Eye (tissue), 1 donor: ENCODE results near the gene INHBB.

Experiments
- DNase-seq: peaks from one replicate; pipeline ENCODE4 v3.0.0-alpha.2; 2015

Gene INHBB

DNA sequence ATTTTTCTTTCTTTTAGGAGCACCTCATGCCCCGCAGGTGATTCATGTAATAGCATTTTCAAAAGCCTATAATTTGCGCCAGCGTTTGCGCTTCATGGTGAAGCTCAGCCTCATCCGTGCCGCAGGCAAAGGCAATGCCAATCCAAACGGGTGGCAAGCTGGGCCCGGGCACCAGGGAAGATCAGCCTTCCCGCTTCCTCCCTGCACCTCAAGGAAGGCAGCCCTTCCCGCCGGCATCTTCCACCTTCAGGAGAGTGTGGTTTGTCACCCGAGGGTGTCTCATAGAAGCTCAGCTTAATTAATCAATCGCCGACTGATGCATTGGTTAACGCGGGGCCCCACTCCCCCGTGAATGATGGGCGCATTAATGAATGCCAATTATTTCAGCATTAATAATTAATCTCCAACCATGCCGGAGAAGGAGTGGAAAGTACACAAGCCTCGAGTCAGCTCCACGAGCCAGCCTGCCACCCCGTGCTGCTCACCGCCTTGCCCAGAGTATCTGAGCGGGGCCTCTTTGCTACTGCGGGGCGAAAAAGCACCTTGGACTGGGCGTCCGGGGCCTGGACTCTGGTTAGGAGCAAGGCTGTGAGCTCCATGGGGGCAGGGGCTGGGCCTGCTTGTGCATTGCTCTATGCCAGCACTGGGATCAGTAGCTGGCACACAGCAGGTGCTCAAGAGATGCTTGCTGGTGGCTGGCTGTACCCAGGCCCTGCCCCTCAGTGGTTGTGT, 13.0 kb downstream of the INHBB start:
- no peak for DNase-seq

DNA sequence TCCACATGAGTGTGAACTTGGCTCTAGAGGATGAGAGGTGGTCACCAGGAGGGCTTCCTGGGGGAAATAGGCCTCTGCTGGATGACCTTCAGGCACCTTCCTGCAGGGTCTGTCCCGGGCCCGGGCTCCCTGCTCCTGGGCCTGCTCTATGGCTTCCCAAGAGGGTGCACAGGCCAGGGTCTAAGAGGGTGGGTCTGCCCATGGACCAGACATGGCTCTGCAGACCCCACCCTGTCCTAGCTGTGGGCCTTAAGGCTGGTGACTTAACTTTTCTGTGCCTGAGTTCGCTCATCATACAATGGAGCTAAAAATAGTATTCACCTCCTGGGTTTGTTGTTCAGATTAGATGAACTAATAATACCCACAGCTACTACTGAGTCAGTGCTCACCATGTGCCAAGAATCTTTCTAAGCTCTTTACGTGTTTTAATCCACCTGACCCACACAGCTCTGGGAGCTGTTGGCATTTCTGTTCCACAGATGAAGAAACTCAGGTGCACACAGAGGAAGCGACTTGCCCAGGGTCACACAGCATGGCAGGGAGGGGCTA, 14.4 kb downstream of the INHBB start:
- no peak for DNase-seq

DNA sequence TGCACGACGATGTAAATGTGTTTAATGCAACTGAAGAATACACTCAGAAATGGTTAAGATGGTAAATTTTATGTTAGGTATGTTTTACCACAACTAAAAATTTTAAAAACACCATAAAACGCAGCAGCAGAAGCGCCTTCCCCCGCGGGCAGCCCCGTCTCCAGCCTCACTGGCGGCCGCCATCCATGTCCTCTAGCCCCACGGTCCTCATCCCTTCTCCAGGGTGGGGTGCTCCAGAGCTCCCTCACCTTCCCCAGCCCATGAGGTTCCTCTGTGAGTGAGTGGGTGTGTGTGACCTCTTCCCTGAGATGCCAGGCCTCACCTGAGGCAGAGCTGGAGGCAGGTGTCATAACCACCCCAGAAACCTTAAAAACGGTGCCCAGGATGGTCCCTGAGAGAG, 17.0 kb downstream of the INHBB start:
- no peak for DNase-seq

DNA sequence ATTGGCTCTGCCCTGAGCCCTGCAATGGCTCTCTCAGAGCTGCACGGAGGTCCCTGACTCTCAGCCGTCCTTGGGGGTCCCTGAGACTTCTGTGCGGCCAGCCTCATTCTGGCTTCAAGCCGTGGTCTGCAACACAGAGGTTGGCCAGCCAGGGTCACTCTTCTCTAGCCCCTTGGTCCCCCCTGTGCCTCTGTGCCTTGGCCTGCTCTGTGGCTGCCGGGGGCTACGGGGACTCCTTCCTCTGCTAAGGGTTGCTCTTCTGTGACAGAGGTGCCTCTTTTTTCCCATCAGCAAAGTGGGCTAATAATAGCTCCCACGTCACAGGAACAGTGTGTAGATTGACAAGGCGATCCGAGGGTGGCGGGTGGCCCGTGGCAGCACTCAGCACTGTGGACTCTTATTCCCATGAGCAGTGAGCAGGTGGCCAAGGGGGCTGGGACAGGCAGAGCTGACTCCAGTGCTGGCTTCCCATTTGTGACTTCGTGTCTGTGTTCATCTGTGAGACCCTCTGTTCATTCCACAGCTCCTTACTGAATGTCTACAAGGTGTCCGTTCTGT, 19.4 kb downstream of the INHBB start:
- DNase-seq, result no peak

DNA sequence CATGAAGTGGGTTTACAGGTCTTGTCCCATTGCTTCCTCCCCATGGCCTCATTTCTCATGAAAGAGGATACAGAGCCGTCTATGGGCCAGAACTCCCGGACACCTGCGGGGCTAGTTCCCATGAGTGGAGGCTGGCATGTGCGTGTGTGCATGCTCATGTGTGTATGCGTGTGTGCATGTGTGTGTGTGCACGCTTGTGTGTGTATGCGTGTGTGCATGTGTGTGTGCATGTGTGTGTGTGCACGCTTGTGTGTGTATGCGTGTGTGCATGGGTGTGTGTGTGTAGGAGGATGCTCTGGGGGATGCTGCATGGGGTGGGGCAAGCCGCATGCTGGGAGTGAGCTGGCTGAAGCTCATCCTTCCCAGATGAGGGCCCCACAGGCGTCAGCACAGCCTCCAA, 20.8 kb downstream of the INHBB start:
- no peak for DNase-seq

DNA sequence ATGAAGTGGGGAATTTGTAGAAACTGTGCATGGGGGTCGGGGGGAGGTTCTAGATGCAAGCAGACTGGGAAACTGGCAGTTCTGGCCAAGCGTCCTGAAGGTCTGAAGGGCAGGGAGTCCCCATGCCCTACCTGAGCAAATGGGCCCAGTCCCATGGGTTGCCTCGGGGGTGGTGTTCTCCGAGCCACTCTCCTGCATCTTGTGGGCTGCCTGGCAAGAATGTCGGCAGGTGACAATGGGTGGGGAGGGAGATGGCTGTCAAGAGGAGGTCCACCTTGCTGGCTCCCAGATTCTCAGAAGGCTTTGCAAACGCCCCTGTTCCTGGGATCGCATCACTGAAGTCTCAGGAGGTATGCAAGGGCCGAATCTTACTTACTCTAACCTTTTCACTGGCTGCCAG, 21.3 kb downstream of the INHBB start:
- DNase-seq, result no peak

DNA sequence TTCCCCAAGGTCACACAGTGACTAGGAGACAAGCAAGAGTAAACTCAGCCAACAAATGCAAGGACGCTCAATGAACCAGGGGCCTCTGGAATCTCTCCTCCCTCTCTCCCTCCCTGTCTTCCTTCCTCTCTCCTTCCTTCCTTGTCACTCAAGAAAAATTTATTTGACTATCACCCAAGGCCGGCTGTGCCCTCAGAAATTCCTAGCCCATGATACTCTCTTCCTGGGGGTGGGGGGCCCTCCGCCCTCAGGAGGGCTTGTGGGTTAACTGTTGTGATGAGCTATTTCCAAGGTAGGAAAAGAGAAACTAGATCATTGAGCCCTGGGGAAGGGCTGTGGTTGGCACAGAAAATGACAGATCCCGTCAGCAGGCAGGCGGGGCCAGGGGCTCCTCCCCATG, 21.7 kb downstream of the INHBB start:
- DNase-seq, result no peak

DNA sequence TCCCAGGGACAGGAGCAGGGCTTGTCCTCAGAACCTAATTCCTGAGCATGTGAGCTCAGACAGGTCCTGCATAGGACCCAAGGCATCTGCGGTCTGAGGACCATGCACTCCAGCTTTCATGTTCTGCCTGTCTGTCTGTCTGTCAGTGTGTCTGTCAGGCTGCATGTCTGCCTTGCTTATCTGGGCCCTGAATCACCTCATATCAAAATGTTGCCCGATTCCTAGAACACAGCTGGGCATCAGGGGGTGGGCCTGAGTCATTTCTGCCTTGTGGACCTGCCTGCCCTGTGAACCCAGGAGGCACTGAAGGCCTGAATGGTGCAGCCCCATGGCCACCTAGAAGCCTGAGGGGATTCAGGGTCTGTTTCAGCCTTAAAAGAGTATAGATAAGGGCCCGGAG, 22.1 kb downstream of the INHBB start:
- no peak for DNase-seq

DNA sequence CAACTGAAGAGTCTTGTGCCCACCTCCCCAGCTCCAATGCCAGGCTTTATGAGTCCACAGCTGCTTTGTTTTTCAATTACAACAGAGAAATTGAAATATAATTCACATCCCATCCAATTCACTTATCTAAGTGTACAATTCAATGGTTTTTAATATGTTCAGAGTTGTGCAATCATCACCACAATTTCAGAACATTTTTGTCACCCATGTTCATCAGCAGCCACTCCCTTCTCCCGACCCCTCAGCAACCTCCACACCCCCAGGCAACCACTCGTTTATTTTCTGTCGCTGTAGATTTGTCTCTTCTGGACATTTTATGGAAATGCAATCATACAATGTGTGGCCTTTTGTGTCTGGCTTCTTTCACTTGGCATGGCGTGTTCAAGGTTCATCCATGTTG, 23.3 kb downstream of the INHBB start:
- no peak for DNase-seq

DNA sequence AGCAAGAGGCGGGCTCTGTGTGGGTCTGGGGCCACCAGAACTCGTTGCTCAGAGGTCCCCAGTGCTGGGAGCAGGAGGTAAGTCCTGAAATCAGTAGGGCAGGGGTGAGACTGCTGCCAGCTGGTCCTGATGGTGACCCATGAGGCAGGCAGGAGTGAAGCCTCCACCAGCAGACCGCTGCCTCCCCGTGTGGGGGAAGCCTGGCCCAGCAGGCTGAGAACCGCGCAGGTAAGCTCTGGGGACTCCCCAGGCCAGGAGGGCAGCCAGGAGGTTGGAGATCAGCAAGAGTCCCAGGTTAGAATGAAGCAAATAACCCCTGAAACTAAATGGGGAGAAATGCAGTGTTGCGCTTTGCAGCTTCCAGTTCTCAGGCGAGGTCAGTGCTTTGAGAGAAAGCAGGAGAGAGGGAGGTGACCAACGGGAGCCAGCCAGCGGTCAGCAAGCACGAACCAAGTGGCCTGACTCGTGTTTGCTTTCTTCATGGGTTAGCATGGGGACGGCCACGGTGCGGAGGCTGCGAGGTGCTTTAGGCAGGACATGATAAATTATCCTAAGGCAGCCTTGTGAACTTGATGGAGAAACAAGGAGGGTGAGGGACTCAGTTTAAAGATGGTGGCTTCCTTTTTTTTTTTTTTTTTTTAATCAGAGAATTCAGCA, 26.2 kb downstream of the INHBB start:
- DNase-seq, result no peak

DNA sequence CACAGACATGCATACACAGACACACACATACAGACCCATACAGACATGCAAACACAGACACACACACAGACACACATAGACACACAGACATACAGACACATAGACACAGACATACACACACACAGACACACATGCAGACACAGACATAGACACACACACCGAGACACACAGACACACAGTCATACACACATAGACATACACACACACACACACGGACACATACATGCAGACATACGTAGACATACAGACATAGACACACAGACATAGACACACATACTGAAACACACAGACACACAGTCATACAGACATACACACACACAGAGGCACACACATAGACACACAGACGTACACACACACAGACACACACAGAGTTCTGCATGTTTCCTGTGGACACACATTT, 26.9 kb downstream of the INHBB start:
- no peak for DNase-seq

DNA sequence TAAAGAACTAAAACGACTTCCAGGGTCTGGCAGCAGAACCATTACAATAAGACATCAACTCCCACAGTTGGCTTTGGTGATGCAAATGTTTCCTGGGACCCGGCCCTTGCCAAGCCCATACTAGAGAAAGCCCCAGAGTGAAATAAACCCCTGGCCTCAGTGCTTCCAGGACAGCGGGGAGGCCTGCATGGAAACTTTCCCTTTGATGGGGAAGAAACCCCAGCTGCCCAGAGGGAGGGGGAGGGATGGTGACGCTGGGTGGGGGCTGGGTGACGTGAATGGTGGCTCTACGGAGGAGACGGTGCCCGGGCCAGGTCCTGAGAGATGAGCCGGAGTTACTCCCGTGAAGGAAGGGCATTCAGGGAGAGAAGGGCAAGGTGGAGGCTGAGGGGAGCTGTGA, 27.5 kb downstream of the INHBB start:
- no peak for DNase-seq

DNA sequence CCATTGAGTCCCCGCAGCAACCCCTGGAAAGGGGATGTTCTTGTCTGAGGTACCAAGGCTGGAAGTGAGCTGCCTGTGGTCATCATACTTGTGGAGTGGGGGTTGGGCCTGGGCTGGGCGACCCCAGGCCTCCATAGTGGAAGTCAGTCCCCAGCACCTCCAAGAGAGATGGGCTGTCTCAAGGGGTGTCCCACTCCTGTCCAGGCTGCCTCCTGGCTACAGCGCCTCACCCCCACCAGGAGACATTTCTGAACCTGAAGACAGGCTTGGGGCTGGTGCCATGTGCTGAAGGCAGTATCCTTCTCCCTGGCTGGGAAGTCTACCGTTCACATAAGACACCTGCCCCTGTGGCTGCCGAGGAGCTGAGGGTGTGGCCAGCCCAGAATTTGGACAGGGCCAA, 28.9 kb downstream of the INHBB start:
- DNase-seq, result no peak

DNA sequence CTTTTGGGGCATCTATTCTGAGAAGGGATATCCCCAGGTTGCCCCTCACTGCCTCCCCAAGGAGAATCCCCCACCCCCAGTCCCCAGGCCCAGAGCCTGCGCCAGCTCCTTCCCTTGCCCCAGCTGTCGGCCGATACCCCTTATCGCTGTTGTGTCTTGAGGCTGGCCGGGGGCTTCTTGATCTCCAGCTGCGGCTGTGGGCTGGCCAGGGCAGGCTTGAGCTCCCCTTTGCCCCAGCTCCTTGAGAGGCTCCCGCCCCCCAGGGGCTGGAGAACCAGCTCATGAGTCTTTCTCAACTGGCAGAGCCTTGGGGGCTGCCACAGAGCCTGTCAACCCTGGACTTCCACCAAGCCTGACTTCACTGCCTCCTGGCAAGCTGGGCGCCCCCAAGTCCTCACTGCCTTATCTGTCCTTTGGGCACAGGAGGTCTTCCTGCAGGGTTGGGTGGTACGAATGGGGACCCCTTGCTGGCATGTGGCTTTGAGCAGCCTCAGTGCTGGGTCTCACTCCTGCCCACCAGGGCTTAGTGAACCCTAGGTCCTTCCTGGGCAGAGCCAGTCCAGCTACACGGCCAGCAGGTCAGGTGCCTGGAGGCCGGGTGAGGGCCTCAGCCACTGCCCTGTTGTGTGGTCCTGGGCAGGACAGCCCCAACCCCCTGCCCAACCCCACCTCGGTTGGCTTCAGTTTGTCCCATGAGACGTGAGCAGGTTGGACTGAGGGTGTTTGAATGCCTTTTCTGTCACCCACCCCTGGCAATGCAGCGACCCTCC, 29.5 kb downstream of the INHBB start:
- DNase-seq, result no peak

DNA sequence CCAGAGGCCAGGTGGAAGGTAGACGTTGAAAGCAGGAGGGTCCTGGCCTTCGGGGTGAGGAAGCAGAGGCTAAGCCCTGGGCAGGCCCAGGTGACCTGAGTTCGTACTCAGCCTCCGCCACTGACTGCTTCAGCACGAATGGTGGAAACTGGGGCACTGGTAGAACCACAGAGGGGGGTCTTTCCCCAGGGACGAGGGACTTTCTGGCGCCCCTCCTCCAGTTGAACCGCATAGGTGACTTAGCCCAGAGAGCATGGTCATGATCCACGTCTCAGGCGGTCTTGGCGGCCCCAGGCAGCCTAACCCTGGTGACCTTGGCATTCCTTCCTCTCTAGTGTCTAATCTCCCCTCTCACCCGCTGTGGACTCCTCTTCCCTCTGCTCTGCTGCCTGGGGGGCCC, 30.2 kb downstream of the INHBB start:
- no peak for DNase-seq

DNA sequence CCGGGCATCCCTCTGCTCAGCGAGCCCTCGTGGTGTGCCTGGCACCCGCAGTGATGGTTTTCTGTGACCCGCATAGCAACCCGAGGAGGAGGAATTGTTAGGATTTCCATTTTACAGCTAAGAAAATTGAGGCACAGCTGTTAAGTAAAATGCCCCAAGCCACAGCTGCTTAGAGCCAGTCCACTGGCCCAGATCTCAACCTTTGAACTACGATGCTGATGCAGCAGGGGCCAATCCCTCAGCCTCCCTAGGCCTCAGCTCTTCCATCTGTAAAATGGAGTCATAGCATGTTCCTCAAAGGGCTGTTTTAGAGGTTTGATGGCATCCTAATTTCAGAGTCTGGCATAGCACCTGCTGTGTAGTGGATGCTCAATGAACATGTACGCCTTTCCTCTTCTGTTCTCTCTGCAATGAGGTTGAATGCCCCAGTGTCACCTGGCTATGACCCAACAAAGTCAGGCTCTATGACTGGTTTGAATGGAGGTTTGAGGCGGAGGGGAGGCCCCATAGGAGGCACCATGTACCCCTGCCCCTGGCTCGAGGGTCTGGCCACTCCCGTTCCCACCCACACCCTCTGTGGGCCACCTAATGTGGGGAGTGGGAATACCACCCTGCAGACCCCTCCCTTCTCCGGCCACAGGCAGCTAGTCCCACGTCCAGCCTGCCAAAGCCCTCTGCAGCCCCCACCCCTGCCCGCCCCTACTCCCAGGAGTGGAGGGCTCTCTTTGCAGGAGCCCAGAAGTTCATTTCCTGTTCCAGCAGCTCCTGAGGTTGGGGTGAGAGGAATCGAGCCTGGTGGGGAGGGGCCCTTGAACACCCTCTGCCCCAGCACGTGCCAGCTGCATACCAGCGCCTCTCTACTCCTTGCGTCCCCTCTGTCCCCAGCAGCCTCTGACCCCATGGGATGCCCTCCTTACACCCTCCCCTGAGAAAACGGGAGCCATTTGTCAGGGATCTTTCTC, 31.0 kb downstream of the INHBB start:
- no peak for DNase-seq

DNA sequence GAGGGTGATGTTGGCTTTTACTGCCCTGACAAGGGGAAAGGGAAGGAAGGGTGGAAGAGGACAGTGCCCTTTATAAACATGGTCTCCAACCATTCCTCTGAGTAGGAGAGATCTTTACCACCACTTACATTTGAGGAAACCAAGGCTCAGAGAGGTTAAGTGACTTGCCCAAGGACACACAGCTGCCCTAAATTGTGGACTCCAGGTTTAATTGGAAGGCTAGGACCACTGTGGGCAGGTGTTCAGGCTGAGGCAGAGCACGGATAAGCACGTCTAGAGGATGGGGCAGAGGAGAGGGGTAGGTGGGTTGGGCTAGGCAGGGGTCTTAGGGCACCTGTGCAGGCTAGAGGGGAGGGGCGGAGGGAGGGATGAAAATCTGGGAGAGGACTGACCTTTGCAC, 32.7 kb downstream of the INHBB start:
- no peak for DNase-seq

DNA sequence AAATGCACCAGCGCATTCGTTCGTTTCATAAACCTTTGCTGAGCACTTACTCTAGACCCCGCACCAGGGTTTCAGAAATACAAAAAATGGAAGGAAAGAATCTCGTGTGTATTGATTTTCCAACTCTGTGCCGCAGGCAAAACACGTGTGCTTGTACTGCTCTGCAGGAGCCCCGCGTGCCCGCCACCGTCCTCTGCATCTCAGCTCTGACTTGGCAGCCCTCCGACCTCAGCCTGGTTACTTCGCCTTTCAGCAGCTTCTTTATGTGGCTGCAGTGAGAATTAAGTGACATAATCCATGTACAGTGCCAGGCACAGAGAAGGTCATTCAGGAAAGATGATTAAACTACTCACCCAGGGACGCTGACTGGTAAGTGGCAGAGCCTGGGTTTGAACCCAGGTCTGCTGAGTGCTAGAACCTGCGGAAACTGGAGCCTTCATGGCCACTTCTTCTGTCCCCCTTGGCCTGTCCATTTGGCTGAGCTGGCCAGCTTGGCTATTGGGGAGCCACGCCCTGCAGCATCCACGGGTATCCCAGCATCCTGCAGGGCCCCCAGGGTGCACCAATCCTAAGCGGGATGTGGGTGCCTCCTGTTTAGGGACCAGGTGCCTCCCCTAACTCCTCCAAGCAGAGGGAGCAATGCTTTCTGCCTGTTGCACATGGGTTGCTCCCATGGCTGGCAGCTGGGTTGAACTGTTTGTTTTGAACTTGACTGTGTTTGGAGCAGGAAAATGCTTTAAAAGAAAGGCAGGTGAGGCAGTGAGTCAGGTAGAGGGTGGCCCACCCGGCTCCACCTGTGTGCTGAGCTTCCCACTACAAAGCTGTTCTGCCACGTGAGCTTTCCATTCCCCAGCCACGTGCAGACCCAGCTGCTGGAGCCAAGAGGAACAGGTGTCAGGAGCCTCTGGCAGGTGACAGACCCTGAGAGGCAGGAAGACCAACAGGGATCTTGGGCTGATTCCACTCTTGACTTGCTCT, 34.3 kb downstream of the INHBB start:
- DNase-seq, result no peak

DNA sequence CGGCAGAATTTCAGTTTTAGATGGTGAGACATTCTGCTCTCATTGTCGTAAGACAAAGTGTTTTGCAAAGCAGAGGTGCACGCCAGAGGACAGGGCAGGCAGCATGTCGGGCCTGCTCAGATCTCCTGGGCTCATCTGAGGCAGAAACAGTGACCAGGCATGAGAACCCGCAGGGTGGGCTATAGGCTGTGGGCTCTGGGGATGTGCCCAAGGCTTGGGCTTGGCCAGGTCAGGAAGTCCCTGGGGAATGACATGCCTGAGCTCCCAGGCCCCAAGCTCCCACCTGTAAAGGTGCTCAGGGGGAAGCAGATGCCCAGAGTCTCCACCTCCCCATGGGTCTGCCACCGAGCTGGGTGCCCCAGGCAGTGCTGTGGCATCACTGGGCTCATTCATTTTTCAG, 35.3 kb downstream of the INHBB start:
- no peak for DNase-seq

DNA sequence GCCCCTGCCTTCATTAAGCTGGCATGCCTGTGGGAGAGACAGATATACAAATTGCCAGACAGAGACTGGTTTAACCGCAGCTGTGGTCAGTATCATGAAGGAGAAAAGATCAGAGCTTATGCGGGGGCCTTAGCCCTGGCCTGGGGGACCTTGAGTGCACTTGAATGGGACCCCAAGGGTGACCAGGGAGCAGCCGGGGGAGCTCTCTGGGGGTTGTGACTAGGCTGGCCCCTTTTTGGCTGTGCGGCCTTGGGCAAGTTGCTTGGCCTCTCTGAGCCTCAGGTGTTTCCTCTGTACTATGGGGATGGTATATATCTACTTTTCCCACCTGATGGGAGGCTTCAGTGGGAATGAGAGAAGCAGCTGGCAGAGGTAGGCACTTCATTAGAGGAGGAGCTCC, 35.7 kb downstream of the INHBB start:
- no peak for DNase-seq

DNA sequence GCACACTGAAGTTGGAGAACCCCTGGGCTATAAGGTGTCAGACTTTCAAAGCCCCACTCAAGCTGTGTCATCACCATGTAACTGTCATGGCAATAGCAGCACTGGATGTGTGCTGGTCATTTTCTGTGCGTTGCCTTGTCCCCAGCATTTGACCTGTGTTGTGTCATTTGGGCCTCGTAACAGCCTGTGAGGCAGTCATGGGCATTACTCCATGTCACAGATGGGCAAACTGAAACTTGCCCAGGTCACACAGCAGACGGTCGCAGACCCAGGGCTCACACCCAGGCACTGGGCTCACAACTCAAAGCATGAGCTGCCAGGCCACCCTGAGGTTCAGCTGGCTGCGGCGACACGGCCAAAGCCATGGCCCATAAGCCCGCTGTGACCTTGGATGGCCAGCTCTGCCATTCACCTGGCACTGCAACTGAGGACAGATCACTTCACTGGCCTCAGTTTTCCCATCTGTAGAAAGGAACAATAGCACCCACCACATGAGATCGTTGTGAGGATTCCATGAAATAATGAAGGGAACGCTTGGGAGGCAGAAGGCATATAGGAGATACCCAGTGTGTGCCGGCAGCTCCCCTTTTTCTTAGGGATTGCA, 36.7 kb downstream of the INHBB start:
- no peak for DNase-seq
